HL-60 (cell line): ENCODE data around the gene NTN1.

Source experiments
- DNase-seq, 2 experiments: peaks; one replicate each; pipeline ENCODE4 v3.0.0-alpha.2; 2010 to 2020; ENCODE audit warnings: low read depth in 1 of 2, low spot score in 1 of 2
- H3K27ac ChIP-seq: fragments of 250-450 bp; sonication (Bioruptor Pico); replicated peaks from 2 replicates; pipeline ENCODE4 v1.5.1; 2020; ENCODE audit warnings: mild to moderate bottlenecking, moderate library complexity
- H3K27me3 ChIP-seq: fragments of 250-450 bp; sonication (Bioruptor Pico); 2 replicates; pipeline ENCODE4 v1.5.1; 2021; ENCODE audit warnings: mild to moderate bottlenecking, moderate library complexity; ENCODE audit not compliant: insufficient read depth, poor library complexity, severe bottlenecking
- H3K4me3 ChIP-seq: replicated peaks from 2 replicates; pipeline ENCODE4 v1.5.1; 2011; ENCODE audit warnings: mild to moderate bottlenecking, control low read depth, low read length; ENCODE audit not compliant: insufficient read depth
- GABPA ChIP-seq: IDR thresholded peaks from 2 replicates; pipeline ENCODE4 v1.6.1; 2012; ENCODE audit warnings: low read depth
- POLR2AphosphoS5 ChIP-seq: IDR thresholded peaks from 2 replicates; pipeline ENCODE4 v1.6.1; 2012; ENCODE audit warnings: low read depth
- SPI1 ChIP-seq: IDR thresholded peaks from 2 replicates; pipeline ENCODE4 v1.6.1; 2012; ENCODE audit warnings: low read depth, mild to moderate bottlenecking, borderline replicate concordance
- TF ChIP-seq, protein P1 (sequence below): IDR thresholded peaks from 2 replicates; pipeline ENCODE4 v1.6.1; 2012; ENCODE audit warnings: low read depth; ENCODE audit not compliant: insufficient replicate concordance
- TF ChIP-seq, protein P2 (sequence below): IDR thresholded peaks from one replicate; pipeline ENCODE4 v1.5.1; 2011; ENCODE audit warnings: low read length, control low read depth, inconsistent platforms; ENCODE audit not compliant: insufficient read depth

Gene NTN1

DNA sequence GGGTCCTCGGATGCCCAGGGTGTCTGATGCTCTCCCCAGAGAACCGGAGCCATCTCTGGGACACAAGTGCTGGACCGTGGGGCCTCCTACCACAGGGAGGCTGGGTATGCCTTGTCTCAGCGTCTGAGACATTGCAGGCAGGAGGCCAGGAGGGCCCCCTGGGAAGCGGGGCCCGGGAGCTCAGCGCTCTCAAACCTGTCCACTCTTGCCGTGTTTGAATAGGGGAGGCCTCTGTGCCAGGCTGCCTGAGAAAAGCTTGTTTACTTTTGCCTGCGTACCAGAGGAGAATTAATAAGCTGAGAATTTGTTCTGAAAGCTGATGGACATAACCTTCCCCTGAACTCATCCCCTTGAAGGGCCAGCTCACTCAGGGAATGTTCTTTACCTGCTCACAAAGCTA is 163.8 kb downstream of the NTN1 start:
- TF ChIP-seq, protein P1, sequence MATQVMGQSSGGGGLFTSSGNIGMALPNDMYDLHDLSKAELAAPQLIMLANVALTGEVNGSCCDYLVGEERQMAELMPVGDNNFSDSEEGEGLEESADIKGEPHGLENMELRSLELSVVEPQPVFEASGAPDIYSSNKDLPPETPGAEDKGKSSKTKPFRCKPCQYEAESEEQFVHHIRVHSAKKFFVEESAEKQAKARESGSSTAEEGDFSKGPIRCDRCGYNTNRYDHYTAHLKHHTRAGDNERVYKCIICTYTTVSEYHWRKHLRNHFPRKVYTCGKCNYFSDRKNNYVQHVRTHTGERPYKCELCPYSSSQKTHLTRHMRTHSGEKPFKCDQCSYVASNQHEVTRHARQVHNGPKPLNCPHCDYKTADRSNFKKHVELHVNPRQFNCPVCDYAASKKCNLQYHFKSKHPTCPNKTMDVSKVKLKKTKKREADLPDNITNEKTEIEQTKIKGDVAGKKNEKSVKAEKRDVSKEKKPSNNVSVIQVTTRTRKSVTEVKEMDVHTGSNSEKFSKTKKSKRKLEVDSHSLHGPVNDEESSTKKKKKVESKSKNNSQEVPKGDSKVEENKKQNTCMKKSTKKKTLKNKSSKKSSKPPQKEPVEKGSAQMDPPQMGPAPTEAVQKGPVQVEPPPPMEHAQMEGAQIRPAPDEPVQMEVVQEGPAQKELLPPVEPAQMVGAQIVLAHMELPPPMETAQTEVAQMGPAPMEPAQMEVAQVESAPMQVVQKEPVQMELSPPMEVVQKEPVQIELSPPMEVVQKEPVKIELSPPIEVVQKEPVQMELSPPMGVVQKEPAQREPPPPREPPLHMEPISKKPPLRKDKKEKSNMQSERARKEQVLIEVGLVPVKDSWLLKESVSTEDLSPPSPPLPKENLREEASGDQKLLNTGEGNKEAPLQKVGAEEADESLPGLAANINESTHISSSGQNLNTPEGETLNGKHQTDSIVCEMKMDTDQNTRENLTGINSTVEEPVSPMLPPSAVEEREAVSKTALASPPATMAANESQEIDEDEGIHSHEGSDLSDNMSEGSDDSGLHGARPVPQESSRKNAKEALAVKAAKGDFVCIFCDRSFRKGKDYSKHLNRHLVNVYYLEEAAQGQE = no peak
- no peak for TF ChIP-seq POLR2AphosphoS5
- no peak for TF ChIP-seq SPI1
- TF ChIP-seq, protein P2, sequence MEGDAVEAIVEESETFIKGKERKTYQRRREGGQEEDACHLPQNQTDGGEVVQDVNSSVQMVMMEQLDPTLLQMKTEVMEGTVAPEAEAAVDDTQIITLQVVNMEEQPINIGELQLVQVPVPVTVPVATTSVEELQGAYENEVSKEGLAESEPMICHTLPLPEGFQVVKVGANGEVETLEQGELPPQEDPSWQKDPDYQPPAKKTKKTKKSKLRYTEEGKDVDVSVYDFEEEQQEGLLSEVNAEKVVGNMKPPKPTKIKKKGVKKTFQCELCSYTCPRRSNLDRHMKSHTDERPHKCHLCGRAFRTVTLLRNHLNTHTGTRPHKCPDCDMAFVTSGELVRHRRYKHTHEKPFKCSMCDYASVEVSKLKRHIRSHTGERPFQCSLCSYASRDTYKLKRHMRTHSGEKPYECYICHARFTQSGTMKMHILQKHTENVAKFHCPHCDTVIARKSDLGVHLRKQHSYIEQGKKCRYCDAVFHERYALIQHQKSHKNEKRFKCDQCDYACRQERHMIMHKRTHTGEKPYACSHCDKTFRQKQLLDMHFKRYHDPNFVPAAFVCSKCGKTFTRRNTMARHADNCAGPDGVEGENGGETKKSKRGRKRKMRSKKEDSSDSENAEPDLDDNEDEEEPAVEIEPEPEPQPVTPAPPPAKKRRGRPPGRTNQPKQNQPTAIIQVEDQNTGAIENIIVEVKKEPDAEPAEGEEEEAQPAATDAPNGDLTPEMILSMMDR = no peak
- TF ChIP-seq GABPA = no peak
- DNase-seq = no peak
- Histone ChIP-seq H3K4me3 (no peak overlapping the region), H3K27ac (no peak overlapping the region), H3K27me3 (no peaks in the 10 kb centered on the region)

DNA sequence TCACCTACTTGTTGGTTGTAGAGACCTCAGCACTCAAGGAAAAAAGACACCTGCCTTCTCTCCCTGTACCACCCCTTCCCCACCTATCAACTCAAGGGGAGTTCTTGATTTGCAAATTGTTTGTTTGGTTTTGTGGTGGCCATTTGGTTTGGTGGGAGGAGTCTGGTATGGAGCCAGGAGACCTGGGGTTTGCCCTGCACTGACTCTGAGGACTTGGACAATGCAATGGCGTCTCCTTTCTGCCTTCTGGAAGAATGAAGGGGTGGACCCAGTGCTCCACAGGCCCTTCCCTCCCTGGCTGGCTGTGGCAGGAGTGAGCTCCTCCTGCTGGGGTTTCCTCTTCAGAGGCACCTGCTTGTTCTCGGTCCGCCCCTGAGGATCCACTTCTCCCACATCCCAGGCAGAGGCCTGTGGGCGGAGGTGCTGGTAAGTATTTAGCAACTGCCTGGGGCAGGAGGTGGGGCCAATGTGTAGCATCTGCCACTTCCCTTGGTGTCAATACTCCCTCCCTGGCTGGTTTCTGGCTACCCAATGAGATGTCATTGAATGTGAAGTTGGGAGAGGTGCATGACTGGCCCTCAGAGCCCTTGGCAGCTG is 164.5 kb downstream of the NTN1 start:
- peak in 1 of 2 experiments; percentile 1 for DNase-seq
- TF ChIP-seq, protein P1 = no peak
- TF ChIP-seq, protein P2 = no peak
- no peak for TF ChIP-seq SPI1
- no peak for TF ChIP-seq GABPA
- no peak for TF ChIP-seq POLR2AphosphoS5
- Histone ChIP-seq H3K4me3 (no peak overlapping the region), H3K27me3 (no peaks in the 10 kb centered on the region), H3K27ac (no peak overlapping the region)

DNA sequence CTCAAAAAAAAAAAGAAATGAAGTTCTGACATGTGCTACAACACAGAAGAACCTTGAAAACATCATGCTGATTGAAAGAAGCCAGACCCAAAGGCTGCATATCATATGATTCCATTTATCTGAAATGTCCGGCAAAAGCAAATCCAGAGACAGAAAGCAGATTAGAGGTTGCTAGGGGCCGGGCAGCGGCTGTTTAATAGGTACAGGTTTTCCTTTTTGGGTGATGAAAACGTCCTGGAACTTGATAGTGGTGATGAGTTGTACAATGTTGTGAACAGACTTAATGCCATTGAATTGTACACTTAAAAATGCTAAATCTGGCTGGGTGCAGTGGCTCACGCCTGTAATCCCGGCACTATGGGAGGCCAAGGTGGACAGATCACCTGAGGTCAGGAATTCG is 166.5 kb downstream of the NTN1 start:
- no peak for DNase-seq
- Histone ChIP-seq H3K27me3 (no peaks in the 10 kb centered on the region), H3K4me3 (no peak overlapping the region), H3K27ac (no peak overlapping the region)
- TF ChIP-seq SPI1 (no peak), POLR2AphosphoS5 (no peak), GABPA (no peak)
- TF ChIP-seq, protein P1 = no peak
- TF ChIP-seq, protein P2 = no peak
